SK-N-MC (cell line): ENCODE results near the gene GRPEL2.

ENCODE experiments used
- DNase-seq: peaks from one replicate; pipeline ENCODE4 v3.0.0-alpha.2; 2011; ENCODE audit warnings: low read depth, low spot score
- H3K27ac ChIP-seq: fragments of 200-600 bp; sonication (generic); 2 replicates; pipeline ENCODE4 v1.5.1; 2016; ENCODE audit warnings: mixed run types
- H3K36me3 ChIP-seq: fragments of 200-600 bp; sonication (generic); 2 replicates; pipeline ENCODE4 v1.6.1; 2017; ENCODE audit warnings: antibody characterized with exemption, low read length, mixed read lengths; ENCODE audit not compliant: insufficient read depth
- H3K4me3 ChIP-seq: fragments of 200-600 bp; sonication (generic); 2 replicates; pipeline ENCODE4 v1.5.1; 2016
- H3K9ac ChIP-seq: fragments of 200-600 bp; sonication (generic); 2 replicates; pipeline ENCODE4 v1.8.0; 2017; ENCODE audit warnings: mixed run types, mixed read lengths; ENCODE audit not compliant: insufficient read length
- H3K9me3 ChIP-seq: fragments of 200-600 bp; sonication (generic); 2 replicates; pipeline ENCODE4 v1.6.1; 2017; ENCODE audit warnings: low read depth, mild to moderate bottlenecking, antibody characterized with exemption, low read length, moderate library complexity, mixed read lengths
- EZH2 ChIP-seq: fragments of 200-600 bp; sonication (generic); IDR thresholded peaks from one replicate; pipeline ENCODE4 v1.6.1; 2017; ENCODE audit warnings: antibody characterized with exemption
- FOXP2 ChIP-seq: optimal IDR thresholded peaks from 2 replicates; pipeline ENCODE3; 2011; ENCODE audit warnings: mild to moderate bottlenecking, moderate library complexity; ENCODE audit not compliant: insufficient read depth; ENCODE audit errors: extremely low read length, control extremely low read depth
- POLR2AphosphoS5 ChIP-seq: IDR thresholded peaks from 2 replicates; pipeline ENCODE4 v1.6.1; 2012; ENCODE audit warnings: mild to moderate bottlenecking, low read depth, low read length, borderline replicate concordance

Gene GRPEL2

DNA sequence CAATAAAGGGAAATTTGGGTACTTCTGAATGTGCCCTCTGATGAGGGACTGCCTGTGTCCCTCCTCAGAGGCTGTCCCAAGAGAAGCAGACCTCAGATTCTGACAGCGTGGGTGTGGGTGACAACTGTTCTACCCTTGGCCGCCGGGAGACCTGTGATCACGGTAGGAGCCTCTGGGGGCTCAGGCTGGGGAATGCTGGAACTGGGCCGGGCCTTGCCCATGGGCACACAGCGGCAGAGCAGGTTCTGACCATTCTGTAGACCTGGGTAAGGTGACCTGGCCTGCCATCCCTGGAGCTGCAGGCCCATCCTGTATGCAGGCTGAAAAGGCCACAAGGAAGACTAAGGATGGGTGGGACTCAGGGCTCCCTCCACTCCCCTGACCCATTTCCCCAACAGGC, 29.5 kb upstream of the GRPEL2 start:
- Histone ChIP-seq H3K4me3 (no peak overlapping the region), H3K36me3 (no peaks in the 10 kb centered on the region), H3K9ac (no peak overlapping the region), H3K9me3 (no peaks in the 10 kb centered on the region), H3K27ac (no peak overlapping the region)
- TF ChIP-seq POLR2AphosphoS5, result no peak
- no peak for TF ChIP-seq FOXP2
- TF ChIP-seq EZH2, result no peak
- no peak for DNase-seq

DNA sequence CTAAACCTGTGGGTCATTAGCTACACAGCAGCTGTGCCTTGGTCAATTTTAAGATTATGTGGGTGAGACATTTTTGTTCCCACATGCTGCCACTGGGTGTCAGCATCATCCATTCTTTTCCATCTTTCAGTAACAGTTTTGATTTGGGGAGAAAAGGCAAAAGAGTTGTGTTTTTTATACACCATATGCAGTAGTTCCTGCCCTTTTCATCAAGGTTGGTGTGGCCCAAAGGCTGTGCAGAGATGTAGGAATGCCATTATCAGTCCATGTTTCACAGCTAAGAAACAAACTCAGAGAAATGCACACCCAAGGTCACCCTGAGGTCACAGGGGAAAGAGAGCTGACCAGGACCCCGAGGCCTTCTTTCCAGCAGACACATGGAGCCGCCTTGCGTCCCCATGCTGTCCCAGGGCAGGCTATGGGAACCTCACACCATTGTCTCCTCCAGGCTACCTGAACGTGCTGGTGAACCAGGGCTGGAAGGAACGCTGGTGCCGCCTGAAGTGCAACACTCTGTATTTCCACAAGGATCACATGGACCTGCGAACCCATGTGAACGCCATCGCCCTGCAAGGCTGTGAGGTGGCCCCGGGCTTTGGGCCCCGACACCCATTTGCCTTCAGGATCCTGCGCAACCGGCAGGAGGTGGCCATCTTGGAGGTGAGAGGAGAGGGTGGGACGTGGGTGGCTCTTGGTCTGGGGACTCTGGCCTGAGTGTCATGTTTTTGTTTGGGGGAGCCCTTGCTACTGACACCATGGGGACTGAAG, 27.8 kb upstream of the GRPEL2 start:
- TF ChIP-seq EZH2 (no peak), POLR2AphosphoS5 (no peak)

DNA sequence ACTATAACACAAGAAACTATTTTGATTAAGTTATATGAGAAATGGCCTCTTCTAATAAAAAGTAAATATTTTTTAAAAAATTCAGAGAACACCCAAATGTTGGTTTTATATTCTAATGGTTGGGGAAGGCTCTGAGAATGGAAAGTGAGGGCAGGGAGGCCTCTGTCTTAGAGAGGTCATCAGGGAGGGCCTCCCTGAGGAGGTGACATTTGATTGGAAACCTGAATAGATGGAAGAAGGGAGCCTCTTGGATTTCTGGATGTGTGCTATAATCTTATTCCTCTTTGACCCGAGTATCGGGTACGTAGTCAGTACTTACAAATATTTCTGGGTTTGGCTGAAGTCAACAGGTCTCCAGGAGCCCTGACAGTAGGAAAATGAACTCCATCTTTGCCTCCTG, 26.1 kb upstream of the GRPEL2 start:
- no peak for DNase-seq
- no peak overlapping the region for H3K9ac ChIP-seq
- H3K4me3 ChIP-seq, result no peak overlapping the region
- no peaks in the 10 kb centered on the region for H3K9me3 ChIP-seq
- H3K36me3 ChIP-seq, result no peaks in the 10 kb centered on the region
- TF ChIP-seq POLR2AphosphoS5 (no peak), EZH2 (no peak), FOXP2 (no peak)
- H3K27ac ChIP-seq, result no peak overlapping the region

More for the DNA sequence above, 27.8 kb upstream of the GRPEL2 start:
- H3K9ac ChIP-seq, result no peak overlapping the region
- no peaks in the 10 kb centered on the region for H3K9me3 ChIP-seq
- H3K4me3 ChIP-seq, result no peak overlapping the region
- DNase-seq, result no peak
- H3K27ac ChIP-seq, result no peak overlapping the region
- no peaks in the 10 kb centered on the region for H3K36me3 ChIP-seq

DNA sequence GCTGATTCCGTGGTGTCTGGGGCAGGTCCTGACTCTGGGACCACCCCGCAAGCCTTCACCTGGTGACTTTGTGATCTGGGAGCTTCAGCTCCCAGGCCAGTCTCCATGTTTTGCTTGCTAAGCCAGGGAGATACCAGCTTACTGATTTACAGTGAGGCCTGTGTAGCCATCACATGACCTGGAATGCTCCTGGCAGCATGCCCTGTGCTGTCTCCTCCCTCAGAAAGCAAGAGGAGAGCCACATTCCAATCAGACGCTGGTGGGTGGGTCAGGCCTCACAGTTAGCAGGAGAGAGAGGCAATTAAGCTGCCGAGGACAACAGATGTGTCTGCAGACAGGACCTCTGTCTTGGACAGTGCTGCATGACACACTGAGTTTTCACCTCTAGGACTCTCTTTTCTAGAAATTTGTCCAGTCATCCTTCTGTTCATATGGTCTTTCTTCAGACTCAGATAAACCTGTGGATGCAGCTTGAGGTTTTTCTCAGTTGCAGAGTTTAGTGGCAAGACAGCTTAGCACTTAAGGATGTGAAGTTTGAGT, 24.4 kb upstream of the GRPEL2 start:
- Histone ChIP-seq H3K36me3 (no peaks in the 10 kb centered on the region), H3K27ac (no peak overlapping the region), H3K9ac (no peak overlapping the region), H3K4me3 (peak overlapping the region; percentile 32; the same call in 1 of the 2 replicates), H3K9me3 (no peaks in the 10 kb centered on the region)
- no peak for TF ChIP-seq EZH2
- no peak for TF ChIP-seq FOXP2
- TF ChIP-seq POLR2AphosphoS5, result no peak
- DNase-seq, result peak; percentile 26

DNA sequence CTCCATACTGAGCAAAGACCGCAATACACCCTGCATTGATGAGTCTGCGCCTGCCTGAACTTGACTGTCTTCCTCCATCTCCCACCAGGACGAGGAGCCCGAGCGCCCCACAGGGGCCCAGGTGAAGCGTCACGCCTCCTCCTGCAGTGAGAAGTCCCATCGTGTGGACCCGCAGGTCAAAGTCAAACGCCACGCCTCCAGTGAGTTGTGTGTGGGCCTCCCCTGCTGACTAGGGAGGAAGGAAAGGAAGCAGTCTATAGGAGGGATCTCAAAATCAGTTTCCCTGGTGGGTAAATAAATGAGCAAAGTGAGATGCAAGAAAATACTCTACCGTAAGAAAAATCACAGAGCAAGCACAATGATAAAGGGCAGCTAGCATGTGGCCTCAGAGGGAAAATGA, 22.8 kb upstream of the GRPEL2 start:
- Histone ChIP-seq H3K4me3 (no peak overlapping the region), H3K27ac (no peak overlapping the region), H3K36me3 (no peaks in the 10 kb centered on the region), H3K9ac (no peak overlapping the region), H3K9me3 (no peaks in the 10 kb centered on the region)
- TF ChIP-seq POLR2AphosphoS5, result no peak
- no peak for TF ChIP-seq EZH2
- TF ChIP-seq FOXP2, result no peak
- DNase-seq, result no peak

DNA sequence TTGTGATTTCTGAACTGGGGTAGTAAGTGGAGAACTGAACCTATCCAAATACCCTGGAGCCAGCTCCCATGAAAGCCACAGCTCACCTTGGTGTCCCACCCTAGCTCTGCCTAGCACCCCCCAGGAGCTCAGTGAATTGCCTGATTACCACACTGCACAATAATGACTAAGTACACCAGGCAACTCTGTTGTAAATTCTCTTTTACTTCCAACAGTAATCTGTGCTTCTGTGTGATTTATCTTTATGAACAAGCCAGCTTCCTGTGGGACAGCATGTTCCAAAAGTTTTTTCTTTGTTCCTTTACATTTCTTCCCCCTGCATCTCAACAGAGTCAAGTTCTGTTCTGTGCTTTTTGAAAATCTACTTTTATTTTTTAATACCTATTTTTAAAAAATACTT, 22.1 kb upstream of the GRPEL2 start:
- H3K4me3 ChIP-seq, result no peak overlapping the region
- no peak for DNase-seq
- H3K27ac ChIP-seq, result no peak overlapping the region
- H3K36me3 ChIP-seq, result no peaks in the 10 kb centered on the region
- no peak for TF ChIP-seq EZH2
- no peak for TF ChIP-seq FOXP2
- TF ChIP-seq POLR2AphosphoS5, result no peak
- H3K9me3 ChIP-seq, result no peaks in the 10 kb centered on the region
- no peak overlapping the region for H3K9ac ChIP-seq

DNA sequence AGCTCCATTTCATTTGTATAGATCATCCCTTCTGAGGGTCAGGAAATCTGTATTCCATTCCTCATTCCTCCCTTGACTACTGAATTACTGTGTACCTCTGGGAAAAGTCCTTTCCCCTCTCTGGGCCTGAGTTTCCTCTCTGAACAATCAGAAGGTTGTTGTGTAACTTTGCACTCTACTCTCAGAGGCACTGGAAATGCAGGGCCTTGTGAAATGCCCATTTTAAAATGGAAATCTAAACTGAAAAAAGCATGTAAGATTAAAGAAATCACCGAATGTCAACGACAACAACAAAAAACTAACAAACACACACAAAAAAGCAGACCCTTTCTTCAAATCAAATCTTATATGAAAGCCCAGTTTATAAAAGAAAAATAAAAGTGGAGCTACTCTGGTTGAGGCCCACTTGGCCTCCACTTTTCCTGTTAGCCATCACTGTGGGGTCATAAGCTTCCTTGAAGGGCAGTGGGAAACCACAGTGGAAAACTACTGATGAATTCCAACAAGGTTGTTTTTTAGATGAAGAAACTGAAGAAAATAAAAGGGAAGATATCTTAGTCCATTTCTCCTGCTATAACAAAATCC, 21.6 kb upstream of the GRPEL2 start:
- Histone ChIP-seq H3K9me3 (no peaks in the 10 kb centered on the region), H3K9ac (no peak overlapping the region), H3K4me3 (no peak overlapping the region), H3K36me3 (no peaks in the 10 kb centered on the region), H3K27ac (no peak overlapping the region)
- no peak for TF ChIP-seq FOXP2
- no peak for TF ChIP-seq POLR2AphosphoS5
- TF ChIP-seq EZH2, result no peak
- no peak for DNase-seq

DNA sequence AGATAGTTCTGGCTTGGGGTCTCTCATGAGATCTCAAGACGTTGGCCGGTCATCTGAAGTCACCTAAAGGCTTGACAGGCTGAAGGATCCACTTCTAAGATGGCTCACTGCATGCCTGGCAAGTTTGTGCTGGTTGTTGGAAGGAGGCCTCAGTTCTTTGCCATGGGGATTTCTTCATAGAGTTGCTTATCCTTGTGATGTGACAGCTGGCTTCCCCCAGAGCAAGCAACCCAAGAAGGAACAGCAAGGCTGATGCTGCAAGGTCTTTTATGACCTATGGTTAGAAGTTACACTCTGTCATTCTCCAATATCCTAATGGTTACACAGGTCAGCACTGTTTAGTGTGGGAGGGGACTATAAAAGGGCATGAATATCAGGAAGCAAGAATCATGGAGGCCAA, 20.7 kb upstream of the GRPEL2 start:
- Histone ChIP-seq H3K27ac (no peak overlapping the region), H3K9me3 (no peaks in the 10 kb centered on the region), H3K9ac (no peak overlapping the region), H3K4me3 (no peak overlapping the region), H3K36me3 (no peaks in the 10 kb centered on the region)
- TF ChIP-seq FOXP2 (no peak), EZH2 (no peak), POLR2AphosphoS5 (no peak)
- DNase-seq, result no peak

DNA sequence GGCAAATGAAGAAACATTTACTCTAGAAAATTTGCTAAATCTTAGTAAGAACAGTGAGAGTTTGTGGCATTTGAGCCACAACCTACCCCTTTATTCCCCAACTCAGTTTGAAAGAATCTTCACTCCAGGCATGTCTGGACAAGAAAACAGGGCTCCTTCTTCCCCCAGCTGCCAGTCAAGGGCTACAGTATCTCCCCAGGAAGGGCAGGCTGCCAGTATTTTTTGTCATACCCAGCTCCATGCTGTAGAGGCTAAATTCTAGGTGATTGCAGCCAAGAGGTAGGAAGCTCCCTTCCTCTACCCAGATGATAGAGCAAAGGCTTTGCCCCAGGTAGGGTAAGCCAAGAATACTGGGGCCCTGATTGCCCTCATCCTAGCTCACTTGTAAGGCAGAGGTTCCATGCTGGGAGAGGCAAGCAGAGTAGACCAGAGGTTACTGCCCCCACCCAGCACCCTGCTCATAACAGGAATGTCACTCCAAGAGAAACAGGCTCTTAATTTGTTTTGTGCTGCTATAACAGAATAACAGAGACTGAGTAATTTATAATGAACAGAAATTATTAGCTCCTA, 20.0 kb upstream of the GRPEL2 start:
- no peak for DNase-seq

More for the DNA sequence above, 20.0 kb upstream of the GRPEL2 start:
- TF ChIP-seq EZH2 (no peak), FOXP2 (no peak), POLR2AphosphoS5 (no peak)
- Histone ChIP-seq H3K9ac (no peak overlapping the region), H3K4me3 (no peak overlapping the region), H3K36me3 (no peaks in the 10 kb centered on the region), H3K9me3 (no peaks in the 10 kb centered on the region), H3K27ac (no peak overlapping the region)
